AG09309 (cell line): ENCODE measurements around the gene WDR7.

Experiments used
- DNase-seq: peaks from one replicate; pipeline ENCODE4 v3.0.0-alpha.2; 2010; ENCODE audit warnings: low read depth
- H3K4me3 ChIP-seq: 2 replicates; pipeline ENCODE4 v1.5.1; 2011; ENCODE audit warnings: mild to moderate bottlenecking, low read depth, low read length, moderate library complexity; ENCODE audit not compliant: control insufficient read depth
- CTCF ChIP-seq: IDR thresholded peaks from 2 replicates; pipeline ENCODE4 v1.5.1; 2011; ENCODE audit warnings: mild to moderate bottlenecking, low read depth, low read length, inconsistent platforms; ENCODE audit not compliant: insufficient read depth, control insufficient read depth; ENCODE audit errors: missing control alignments

Gene WDR7

GRCh38 chr18:56637176-56637575, 14.0 kb upstream of the WDR7 start:
- no peak for TF ChIP-seq CTCF
- no peak for DNase-seq
- H3K4me3 ChIP-seq, result peak overlapping the region; percentile 94

GRCh38 chr18:56637711-56638231, 13.4 kb upstream of the WDR7 start:
- DNase-seq, result no peak
- peak overlapping the region; percentile 94 for H3K4me3 ChIP-seq
- no peak for TF ChIP-seq CTCF

- DNase-seq, result peak; percentile 92
- no peak for TF ChIP-seq CTCF
- H3K4me3 ChIP-seq, result peak within 1 kb of the TSS; percentile 94
Measured at GRCh38 chr18:56638232-56639103, 12.7 kb upstream of the WDR7 start, which contains the start of gene TXNL1. TXNL1 (minus strand) TSS chr18:56638592; CDS start chr18:56638440, 152 bp downstream.

- no peak for TF ChIP-seq CTCF
- H3K4me3 ChIP-seq, result peak overlapping the region; percentile 94
- no peak for DNase-seq
Measured at GRCh38 chr18:56639104-56639381, 12.1 kb upstream of the WDR7 start.

- no peak overlapping the region for H3K4me3 ChIP-seq
- no peak for DNase-seq
- TF ChIP-seq CTCF, result no peak
Measured at GRCh38 chr18:56639571-56639970, 11.6 kb upstream of the WDR7 start.

- no peak for DNase-seq
- TF ChIP-seq CTCF, result no peak
- H3K4me3 ChIP-seq, result no peak overlapping the region
Measured at GRCh38 chr18:56641714-56642337, 9.3 kb upstream of the WDR7 start.
